Heart left ventricle (tissue), 16 donors: ENCODE data around the gene INSYN1. TPM values are rescaled to one million over a fixed set of nuclear protein-coding genes. Genes with fewer than 3 reads are reported as not detected.

Experiments
- ATAC-seq, 4 donors: fragments of 200-7000 bp; cut with Tn5 transposase; one replicate each; pipeline ENCODE4 v1.9.1; 2020 to 2022; ENCODE audit warnings: moderate library complexity in 4 of 4, mild to moderate bottlenecking in 3 of 4, moderate number of reproducible peaks in 1 of 4
- DNase-seq, 5 donors: peaks; one replicate each; pipeline ENCODE4 v3.0.0-alpha.2; 2020
- H3K27ac ChIP-seq, 12 donors: fragments of 200-600 bp; sonication (generic) in 4 of 12; one replicate each; pipeline versions ENCODE4 v1.5.0 to v1.8.0; 2016 to 2022; ENCODE audit warnings: mild to moderate bottlenecking in 2 of 12
- H3K27me3 ChIP-seq, 9 donors: fragments of 200-600 bp; sonication (generic) in 2 of 9; one replicate each; pipeline versions ENCODE4 v1.5.1 to v1.8.0; 2016 to 2022; ENCODE audit warnings: mild to moderate bottlenecking in 3 of 9
- H3K36me3 ChIP-seq, 9 donors: fragments of 200-600 bp; sonication (generic) in 2 of 9; one replicate each; pipeline versions ENCODE4 v1.5.0 to v1.8.0; 2018 to 2022; ENCODE audit warnings: mild to moderate bottlenecking in 2 of 9
- H3K4me1 ChIP-seq, 12 donors: fragments of 200-600 bp; sonication (generic) in 4 of 12; one replicate each; pipeline versions ENCODE4 v1.5.0 to v1.8.0; 2016 to 2022; ENCODE audit warnings: mild to moderate bottlenecking in 3 of 12
- H3K4me3 ChIP-seq, 12 donors: fragments of 200-600 bp; sonication (generic) in 4 of 12; one replicate each; pipeline versions ENCODE4 v1.5.0 to v1.8.0; 2017 to 2022; ENCODE audit warnings: mild to moderate bottlenecking in 9 of 12, moderate library complexity in 4 of 12
- H3K9me3 ChIP-seq, 12 donors: fragments of 200-600 bp; sonication (generic) in 4 of 12; one replicate each; pipeline versions ENCODE4 v1.5.0 to v1.8.0; 2016 to 2022; ENCODE audit warnings: mild to moderate bottlenecking in 1 of 12
- CTCF ChIP-seq, 12 donors: fragments of 200-600 bp; sonication (generic) in 4 of 12; IDR thresholded peaks; one replicate each; pipeline versions ENCODE4 v1.5.0 to v1.8.0; 2018 to 2022; ENCODE audit warnings: antibody characterized with exemption in 12 of 12, mild to moderate bottlenecking in 5 of 12
- POLR2A ChIP-seq, 2 donors: fragments of 450-650 bp; IDR thresholded peaks; one replicate each; pipeline ENCODE4 v1.6.1; 2017; ENCODE audit warnings: antibody characterized with exemption in 2 of 2, mild to moderate bottlenecking in 2 of 2, moderate library complexity in 2 of 2
- WGBS, 4 donors: extraction: QIAGEN DNeasy Blood & Tissue Kit in 2 of 4; methylation state at CpG; one replicate each; pipeline versions ENCODE4 v1.1.5 to v1.1.7; 2013 to 2018; 5-methylcytosine and 5-hydroxymethylcytosine counted together
- intact Hi-C, 10 donors: fragments of 100-400 bp; cut with DNase I; formaldehyde crosslinking; loops; one replicate each; pipeline versions ENCODE4 v1.11.1 to v1.14.2; 2022
- polyA plus RNA-seq, 2 donors: library from polyadenylated mRNA; stranded (reverse); fragments of 200-250 nt; gene quantifications; one replicate each; pipeline ENCODE4 v1.2.3, GENCODE V29; 2013
- total RNA-seq, 9 donors: library from RNA; depleted of rRNA in 2 of 9; stranded (reverse); fragments of >200 nt in 2 of 9; fragmentation: NEBNext Ultra II Directional in 3 of 9; extraction: Animal tissue kit (Norgen Biotek cat#: 25700) in 3 of 9; gene quantifications; one replicate each; pipeline versions ENCODE4 v1.1.0 to v1.2.4, GENCODE V29; 2016 to 2023
- donor health status: ischemic (EF 13 %, LVEDD 7.1; RV severe dilation, severe dysfunction).
- donor health status: healthy with polysubstance abuse.
- donor health status: DM: no; HTN: yes; CAD: no.
- donor health status: DM: no; HTN: no; CAD: no.
- donor health status: ischemic (EF 25% LVEDD 6.9; RV normal size, moderate dysfunction).
- donor health status: ischemic (EF 25% LVEDD 5.7; RV mildly dilated, moderate dysfunction).
- donor health status: healthy.
- donor health status: DM: yes; HTN: yes; CAD: no.
- donor health status: ischemic (EF 35%, LVEDD 5.7; RV mildly dilated, moderate dysfunction).
- donor health status: nonischemic (EF 11% LVEDD 7.7; RV severe dilation, severe dysfunction).
- donor health status: DM: yes; HTN: yes; CAD: no.
- donor health status: PGD.
- donor health status: ischemic (EF 29% LVEDD 5.4; RV normal size, mild dysfunction).
- donor health status: nonischemic (EF 23%, LVEDD 6.1; RV moderate dilation, normal function).

Gene INSYN1
- total and polyA plus RNA-seq, 11 donors, result 51.5 to 182 (median 107) TPM

- no peak overlapping the region for H3K4me3 ChIP-seq
- peaks cover 0 to 21% (median 0%) of the 10 kb centered on the region in 12 donors for H3K4me1 ChIP-seq
- intact Hi-C loops, result loop anchor here in 3 of 10 donors (5.0 to 10.0 kb wide), 3 partner anchors 74 to 182 kb away; no protein-coding TSS in a partner anchor
- no peak for ATAC-seq
- no peaks in the 10 kb centered on the region for H3K27me3 ChIP-seq
- H3K9me3 ChIP-seq, result no peaks in the 10 kb centered on the region
- 55 to 66% (median 60%) methylated on average over 4 of the region's 4 CpGs for WGBS, 4 donors
- DNase-seq, result no peak
- H3K36me3 ChIP-seq, result no peaks in the 10 kb centered on the region
- TF ChIP-seq POLR2A (IDR thresholded peaks at IDR 0.05), result no peak
- TF ChIP-seq CTCF (IDR thresholded peaks at IDR 0.05), result no peak
- H3K27ac ChIP-seq, result no peak overlapping the region
These were observed 30.0 kb downstream of the INSYN1 start for GRCh38 chr15:73723191-73723590.

- H3K4me3 ChIP-seq, result no peak overlapping the region
- DNase-seq (no peak), ATAC-seq (no peak)
- no peaks in the 10 kb centered on the region for H3K27me3 ChIP-seq
- no peak overlapping the region for H3K27ac ChIP-seq
- intact Hi-C loops, result loop anchor here in 3 of 10 donors (5.0 to 10.0 kb wide), 3 partner anchors 75 to 182 kb away; no protein-coding TSS in a partner anchor
- 90 to 99% (median 92%) methylated on average over 2 to 3 of the region's 3 CpGs for WGBS, 4 donors
- H3K36me3 ChIP-seq, result no peaks in the 10 kb centered on the region
- no peak for TF ChIP-seq POLR2A (IDR thresholded peaks at IDR 0.05)
- no peak for TF ChIP-seq CTCF (IDR thresholded peaks at IDR 0.05)
- H3K4me1 ChIP-seq, result peaks cover 0 to 13% (median 0%) of the 10 kb centered on the region in 12 donors
- H3K9me3 ChIP-seq, result no peaks in the 10 kb centered on the region
These were observed 30.7 kb downstream of the INSYN1 start for GRCh38 chr15:73722425-73722824.

GRCh38 chr15:73718694-73719093 is 34.5 kb downstream of the INSYN1 start:
- Histone ChIP-seq H3K27ac (no peak overlapping the region), H3K4me3 (no peak overlapping the region), H3K36me3 (peaks cover 0 to 6% (median 1%) of the 10 kb centered on the region in 9 donors), H3K4me1 (peaks cover 0 to 22% (median 0%) of the 10 kb centered on the region in 12 donors), H3K9me3 (no peaks in the 10 kb centered on the region), H3K27me3 (no peaks in the 10 kb centered on the region)
- TF ChIP-seq CTCF (IDR thresholded peaks at IDR 0.05) (no peak), POLR2A (IDR thresholded peaks at IDR 0.05) (no peak)
- 36 to 63% (median 58%) methylated on average over 4 of the region's 4 CpGs for WGBS, 4 donors
- ATAC-seq (peak in 1 of 4 donors; percentile 19), DNase-seq (no peak)
- intact Hi-C loops, result loop anchor here in 6 of 10 donors (5.0 to 10.0 kb wide), 3 partner anchors 76 to 189 kb away; no protein-coding TSS in a partner anchor

- Histone ChIP-seq H3K36me3 (peaks cover 0 to 15% (median 10%) of the 10 kb centered on the region in 9 donors), H3K27me3 (no peaks in the 10 kb centered on the region), H3K27ac (no peak overlapping the region), H3K4me1 (peaks cover 0 to 22% (median 0%) of the 10 kb centered on the region in 12 donors), H3K9me3 (no peaks in the 10 kb centered on the region), H3K4me3 (no peak overlapping the region)
- TF ChIP-seq POLR2A (IDR thresholded peaks at IDR 0.05) (no peak), CTCF (IDR thresholded peaks at IDR 0.05) (peak in 2 of 12 donors; percentile 10 to 22)
- 69 to 82% (median 74%) methylated on average over 6 to 11 of the region's 11 CpGs for WGBS, 4 donors
- intact Hi-C loops, result loop anchor here in 6 of 10 donors (5.0 to 10.0 kb wide), 3 partner anchors 77 to 189 kb away; no protein-coding TSS in a partner anchor
- DNase-seq (no peak), ATAC-seq (no peak)
These were observed 35.3 kb downstream of the INSYN1 start for GRCh38 chr15:73717802-73718201.
